Fibroblast of mammary gland (primary cell): ENCODE results near the gene AK8.
A peak's percentile ranks its signal among the peaks of the same experiment; 100 is the strongest.
"Not testable (repeated sequence)": the region's sequence is repeated elsewhere in the genome, so short reads cannot be mapped to it uniquely, and the experiment has no call there.

Experiments used
- DNase-seq: peaks from one replicate; pipeline ENCODE4 v3.0.0-alpha.2; 2010; ENCODE audit warnings: low read depth
- H3K4me3 ChIP-seq: 2 replicates; pipeline ENCODE4 v1.5.1; 2011; ENCODE audit warnings: low read depth, mild to moderate bottlenecking, low read length, moderate library complexity; ENCODE audit not compliant: control insufficient read depth
- TF ChIP-seq, protein P1 (sequence below): conservative IDR thresholded peaks from 2 replicates; pipeline ENCODE4 v1.5.1; 2011; ENCODE audit warnings: low read depth, low read length, inconsistent platforms; ENCODE audit not compliant: control insufficient read depth, insufficient read depth

The AK8 gene

DNA sequence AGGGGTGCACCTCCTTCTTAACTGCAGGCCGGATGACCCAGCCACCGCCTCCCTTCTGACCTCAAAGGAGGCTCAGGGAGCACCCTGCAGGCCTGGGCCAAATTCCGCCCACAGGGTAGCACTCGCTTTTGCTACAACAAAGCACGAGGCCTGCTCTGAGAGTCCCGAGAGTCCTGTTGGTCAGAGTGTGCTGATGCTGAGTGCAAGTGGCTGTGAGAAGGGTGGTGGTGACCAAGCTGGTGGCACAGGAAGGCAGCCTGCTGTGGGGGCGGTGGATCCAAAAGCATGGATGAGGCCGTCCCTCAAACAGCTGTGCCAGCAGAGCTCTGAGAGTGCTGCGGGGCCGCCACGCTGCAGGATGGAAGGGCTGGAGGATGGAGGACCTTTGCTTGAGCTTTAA, 101.8 kb downstream of the AK8 start:
- no peak for DNase-seq
- TF ChIP-seq, protein P1, sequence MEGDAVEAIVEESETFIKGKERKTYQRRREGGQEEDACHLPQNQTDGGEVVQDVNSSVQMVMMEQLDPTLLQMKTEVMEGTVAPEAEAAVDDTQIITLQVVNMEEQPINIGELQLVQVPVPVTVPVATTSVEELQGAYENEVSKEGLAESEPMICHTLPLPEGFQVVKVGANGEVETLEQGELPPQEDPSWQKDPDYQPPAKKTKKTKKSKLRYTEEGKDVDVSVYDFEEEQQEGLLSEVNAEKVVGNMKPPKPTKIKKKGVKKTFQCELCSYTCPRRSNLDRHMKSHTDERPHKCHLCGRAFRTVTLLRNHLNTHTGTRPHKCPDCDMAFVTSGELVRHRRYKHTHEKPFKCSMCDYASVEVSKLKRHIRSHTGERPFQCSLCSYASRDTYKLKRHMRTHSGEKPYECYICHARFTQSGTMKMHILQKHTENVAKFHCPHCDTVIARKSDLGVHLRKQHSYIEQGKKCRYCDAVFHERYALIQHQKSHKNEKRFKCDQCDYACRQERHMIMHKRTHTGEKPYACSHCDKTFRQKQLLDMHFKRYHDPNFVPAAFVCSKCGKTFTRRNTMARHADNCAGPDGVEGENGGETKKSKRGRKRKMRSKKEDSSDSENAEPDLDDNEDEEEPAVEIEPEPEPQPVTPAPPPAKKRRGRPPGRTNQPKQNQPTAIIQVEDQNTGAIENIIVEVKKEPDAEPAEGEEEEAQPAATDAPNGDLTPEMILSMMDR, result no peak
- H3K4me3 ChIP-seq, result no peak overlapping the region

DNA sequence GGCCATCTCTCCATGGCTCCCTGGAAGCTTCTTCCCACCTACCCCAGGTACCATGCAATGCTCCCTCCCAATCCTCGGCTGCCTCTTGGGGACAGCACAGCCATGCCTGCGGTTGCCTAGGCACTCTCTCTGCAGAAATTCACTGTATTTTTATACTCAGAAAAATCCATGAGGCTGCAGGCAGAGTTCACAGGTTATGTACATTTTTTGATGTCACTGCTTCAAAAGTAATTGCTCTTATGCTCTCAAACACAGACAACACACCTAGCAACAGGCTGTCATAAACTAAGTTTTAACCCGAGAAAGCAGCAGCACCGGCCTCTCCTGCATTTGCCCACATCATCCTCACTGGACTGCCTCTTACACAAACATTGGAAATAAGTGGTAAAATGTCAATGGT, 102.4 kb downstream of the AK8 start:
- no peak overlapping the region for H3K4me3 ChIP-seq
- TF ChIP-seq, protein P1, result no peak
- DNase-seq, result no peak

DNA sequence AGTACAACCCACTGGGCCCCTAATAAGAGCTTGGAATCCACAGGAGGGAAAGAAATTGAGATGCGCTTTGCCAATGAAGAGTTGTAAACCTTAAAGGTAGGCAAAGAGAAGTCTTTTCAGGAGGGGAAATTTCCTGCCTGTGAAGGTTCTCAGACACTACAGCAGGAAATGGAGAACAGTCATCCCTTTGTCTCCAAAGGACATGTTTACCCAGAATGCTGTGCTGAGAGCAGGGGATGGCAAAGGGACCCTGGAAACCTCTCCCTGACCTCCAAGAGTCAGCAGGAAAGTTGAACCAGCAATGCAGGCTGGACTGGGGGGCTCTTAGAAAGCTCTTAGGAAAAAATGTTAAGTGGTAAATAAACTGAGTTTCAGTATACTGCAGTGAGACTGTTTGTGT, 103.2 kb downstream of the AK8 start:
- TF ChIP-seq, protein P1, result no peak
- H3K4me3 ChIP-seq, result no peak overlapping the region
- no peak for DNase-seq

DNA sequence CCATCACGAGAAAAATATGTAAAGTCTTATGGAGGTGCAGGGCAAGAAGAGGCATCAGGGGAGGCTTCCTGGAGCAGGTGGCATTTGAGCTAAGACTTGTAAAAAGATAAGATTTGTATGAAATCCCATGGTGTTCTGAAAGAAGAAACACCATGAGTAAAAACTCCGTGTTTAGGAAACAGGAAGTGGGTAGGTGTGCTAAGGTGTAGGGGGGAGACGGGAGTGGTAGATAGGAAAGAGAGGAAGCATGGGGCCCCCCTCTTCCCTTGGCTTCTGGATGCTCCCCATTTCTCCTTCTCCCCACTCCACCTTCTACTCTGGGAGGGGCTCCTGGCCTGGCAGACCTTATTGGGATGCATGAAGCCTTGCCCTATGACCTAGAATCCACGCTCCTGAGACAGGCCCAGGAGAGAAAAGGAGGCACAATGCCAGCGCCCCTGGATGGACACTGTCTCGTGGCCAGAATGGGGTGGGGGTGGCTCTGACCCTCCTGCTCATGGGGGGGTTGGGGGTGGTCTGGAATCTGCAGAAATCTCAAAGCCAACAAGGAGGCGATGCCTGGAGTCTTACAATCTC, 104.2 kb downstream of the AK8 start:
- TF ChIP-seq, protein P1, result no peak
- no peak for DNase-seq
- no peak overlapping the region for H3K4me3 ChIP-seq

DNA sequence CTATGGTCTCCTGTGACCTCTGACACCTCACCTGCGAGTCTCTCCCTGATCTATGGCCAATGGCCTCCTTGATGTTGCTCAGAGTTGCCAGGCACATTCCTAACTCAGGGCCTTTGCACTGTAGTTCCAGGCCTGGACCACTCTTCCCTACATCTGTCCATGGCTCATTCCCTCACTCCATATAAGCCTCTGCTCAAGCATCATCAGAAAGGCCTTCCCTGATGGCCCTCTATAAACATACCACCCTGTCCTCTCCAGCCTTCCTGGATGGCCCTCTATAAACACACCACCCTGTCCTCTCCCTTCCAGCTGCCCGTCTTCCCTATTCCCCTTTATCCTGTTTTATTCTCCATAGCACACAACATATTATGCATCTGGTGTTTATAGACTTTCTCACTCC, 105.0 kb downstream of the AK8 start:
- no peak overlapping the region for H3K4me3 ChIP-seq

DNA sequence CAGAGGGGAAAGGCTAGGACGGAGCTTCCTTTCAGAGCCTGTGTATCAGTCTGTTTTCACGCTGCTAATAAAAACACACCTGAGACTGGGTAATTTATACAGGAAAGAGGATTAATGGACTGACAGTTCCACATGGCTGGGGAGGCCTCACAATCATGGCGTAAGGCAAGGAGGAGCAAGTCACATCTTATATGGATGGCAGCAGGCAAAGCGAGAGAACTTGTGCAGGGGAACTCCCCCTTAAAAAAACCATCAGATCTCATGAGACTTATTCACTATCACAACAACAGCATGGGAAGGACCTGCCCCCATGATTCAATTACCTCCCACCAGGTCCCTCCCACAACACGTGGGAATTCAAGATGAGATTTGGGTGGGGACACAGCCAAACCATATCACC, 106.3 kb downstream of the AK8 start:
- DNase-seq, H3K4me3 ChIP-seq: not testable (repeated sequence)

More for the DNA sequence above, 105.0 kb downstream of the AK8 start:
- no peak for DNase-seq
- TF ChIP-seq, protein P1, result no peak

DNA sequence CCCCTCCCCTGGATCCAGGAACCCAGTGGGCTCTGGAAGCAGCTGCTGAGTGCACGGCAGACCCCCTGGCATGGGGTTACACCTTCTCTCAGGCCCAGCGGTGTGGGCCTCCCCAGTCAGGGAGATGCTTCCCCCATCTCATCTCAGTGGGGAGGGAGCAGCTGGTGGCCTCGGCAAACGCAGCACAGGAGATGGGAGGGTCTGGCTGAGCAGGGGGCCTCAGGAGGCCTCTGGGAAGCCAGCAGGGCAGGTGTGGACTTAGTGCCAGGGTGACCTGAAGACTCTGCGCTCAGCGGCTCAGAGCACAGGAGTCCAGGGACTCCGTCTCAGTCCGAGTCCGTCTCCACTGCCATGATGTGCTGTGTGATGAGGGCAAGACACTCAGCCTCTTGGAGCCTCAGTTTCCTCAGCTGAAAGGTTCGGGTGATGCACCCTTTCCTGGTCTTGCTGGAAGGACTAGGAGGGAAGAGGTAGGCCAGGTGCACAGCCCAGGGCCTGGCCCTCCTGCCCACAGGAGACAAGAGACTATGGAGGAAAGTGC, 107.2 kb downstream of the AK8 start:
- DNase-seq, result no peak
- TF ChIP-seq, protein P1, result no peak
- H3K4me3 ChIP-seq, result peak overlapping the region; percentile 73
